Renal cortex interstitium (tissue), 15 donors: ENCODE results near the gene UBE2L6. TPM values are rescaled to one million over a fixed set of nuclear protein-coding genes. Genes with fewer than 3 reads are reported as not detected.

Source experiments
- DNase-seq, 11 donors: peaks; one replicate each; pipeline ENCODE4 v3.0.0-alpha.2; 2013; ENCODE audit warnings: low read depth in 9 of 11, low spot score in 4 of 11; ENCODE audit errors: extremely low read depth in 1 of 11
- long read RNA-seq, 16 experiments: transcript quantifications; one replicate each; lab custom pipeline, GENCODE V29; 2026
- polyA plus RNA-seq, 3 donors: library from polyadenylated mRNA; unstranded; fragments of 120-200 nt; gene quantifications; one replicate each; pipeline ENCODE4 v1.2.1, GENCODE V29; 2013; ENCODE audit not compliant: insufficient read length in 3 of 3

The UBE2L6 gene
- polyA plus RNA-seq, result 10 to 100 TPM; 31.9 to 38.4 (median 35.8) TPM
- long read RNA-seq, donor 1, transcript UBE2L6-201 (4 exons, 1,354 nt), result major isoform, 17 of 20 reads
- long read RNA-seq, donor 1, partial matches to known transcripts, result 0 of 20 reads
- long read RNA-seq, donor 1, other reads (novel, unspliced or antisense), result 0 of 20 reads
- long read RNA-seq, donor 2, transcript UBE2L6-201 (4 exons, 1,354 nt), result major isoform, 15 of 293 reads
- long read RNA-seq, donor 2, partial matches to known transcripts, result 232 of 293 reads
- long read RNA-seq, donor 2, other reads (novel, unspliced or antisense), result 43 of 293 reads
- long read RNA-seq, donor 3, transcript UBE2L6-202 (4 exons, 1,573 nt), result minor isoform, 5 of 31 reads
- long read RNA-seq, donor 3, transcript UBE2L6-201 (4 exons, 1,354 nt), result major isoform, 26 of 31 reads
- long read RNA-seq, donor 3, partial matches to known transcripts, result 0 of 31 reads
- long read RNA-seq, donor 3, other reads (novel, unspliced or antisense), result 0 of 31 reads
- long read RNA-seq, donor 4, transcript UBE2L6-201 (4 exons, 1,354 nt), result major isoform, 11 of 184 reads
- long read RNA-seq, donor 4, partial matches to known transcripts, result 131 of 184 reads
- long read RNA-seq, donor 4, other reads (novel, unspliced or antisense), result 39 of 184 reads
- long read RNA-seq, donor 5, result 0 reads
- long read RNA-seq, donor 6, transcript UBE2L6-201 (4 exons, 1,354 nt), result major isoform, 10 of 13 reads
- long read RNA-seq, donor 6, partial matches to known transcripts, result 0 of 13 reads
- long read RNA-seq, donor 6, other reads (novel, unspliced or antisense), result 0 of 13 reads
- long read RNA-seq, donor 7, transcript UBE2L6-202 (4 exons, 1,573 nt), result minor isoform, 6 of 26 reads
- long read RNA-seq, donor 7, transcript UBE2L6-201 (4 exons, 1,354 nt), result major isoform, 20 of 26 reads
- long read RNA-seq, donor 7, partial matches to known transcripts, result 0 of 26 reads
- long read RNA-seq, donor 7, other reads (novel, unspliced or antisense), result 0 of 26 reads
- long read RNA-seq, donor 8, transcript UBE2L6-202 (4 exons, 1,573 nt), result minor isoform, 5 of 38 reads
- long read RNA-seq, donor 8, transcript UBE2L6-201 (4 exons, 1,354 nt), result major isoform, 31 of 38 reads
- long read RNA-seq, donor 8, partial matches to known transcripts, result 0 of 38 reads
- long read RNA-seq, donor 8, other reads (novel, unspliced or antisense), result 0 of 38 reads
- long read RNA-seq, donor 9, transcript UBE2L6-201 (4 exons, 1,354 nt), result major isoform, 11 of 15 reads
- long read RNA-seq, donor 9, partial matches to known transcripts, result 0 of 15 reads
- long read RNA-seq, donor 9, other reads (novel, unspliced or antisense), result 0 of 15 reads
- long read RNA-seq, donor 10, transcript UBE2L6-201 (4 exons, 1,354 nt), result major isoform, 10 of 14 reads
- long read RNA-seq, donor 10, partial matches to known transcripts, result 0 of 14 reads
- long read RNA-seq, donor 10, other reads (novel, unspliced or antisense), result 0 of 14 reads
- long read RNA-seq, donor 11, transcript UBE2L6-201 (4 exons, 1,354 nt), result major isoform, 18 of 19 reads
- long read RNA-seq, donor 11, partial matches to known transcripts, result 0 of 19 reads
- long read RNA-seq, donor 11, other reads (novel, unspliced or antisense), result 0 of 19 reads
- long read RNA-seq, donor 12, transcript UBE2L6-201 (4 exons, 1,354 nt), result major isoform, 7 of 9 reads
- long read RNA-seq, donor 12, partial matches to known transcripts, result 0 of 9 reads
- long read RNA-seq, donor 12, other reads (novel, unspliced or antisense), result 0 of 9 reads
- long read RNA-seq, donor 13, result 0 reads
- long read RNA-seq, donor 14, transcript UBE2L6-201 (4 exons, 1,354 nt), result major isoform, 16 of 20 reads
- long read RNA-seq, donor 14, partial matches to known transcripts, result 0 of 20 reads
- long read RNA-seq, donor 14, other reads (novel, unspliced or antisense), result 0 of 20 reads
- long read RNA-seq, donor 15, transcript UBE2L6-201 (4 exons, 1,354 nt), result major isoform, 5 of 5 reads
- long read RNA-seq, donor 15, partial matches to known transcripts, result 0 of 5 reads
- long read RNA-seq, donor 15, other reads (novel, unspliced or antisense), result 0 of 5 reads
- long read RNA-seq, donor 16, transcript UBE2L6-201 (4 exons, 1,354 nt), result major isoform, 45 of 53 reads
- long read RNA-seq, donor 16, transcript UBE2L6-202 (4 exons, 1,573 nt), result minor isoform, 5 of 53 reads
- long read RNA-seq, donor 16, partial matches to known transcripts, result 0 of 53 reads
- long read RNA-seq, donor 16, other reads (novel, unspliced or antisense), result 0 of 53 reads

- DNase-seq, result peak in 7 of 11 donors; percentile 27 to 51 (median 35)
These were observed at the start of gene UBE2L6 for GRCh38 chr11:57567515-57568329. Gene UBE2L6 (minus strand): TSS chr11:57567672. CDS start chr11:57567611, 61 bp downstream.

DNA sequence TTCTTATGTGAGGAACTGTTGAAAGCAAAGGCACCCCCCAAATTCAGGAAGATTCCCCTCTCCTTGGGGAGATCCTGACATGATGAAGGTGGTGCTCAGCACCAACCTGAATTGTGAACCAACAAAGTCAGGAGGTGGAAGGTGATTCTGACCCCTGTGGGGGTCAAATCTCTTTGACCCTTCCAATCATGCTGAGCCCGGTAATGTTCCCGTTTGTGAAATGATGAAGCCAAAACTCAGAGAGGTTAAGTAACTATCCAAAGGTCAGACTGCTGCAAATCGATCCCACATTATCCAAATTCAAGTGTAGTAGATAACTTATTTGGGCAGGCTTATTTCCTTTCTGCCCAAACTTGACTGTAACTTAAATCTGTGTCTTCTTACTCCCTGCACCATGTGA is 49.1 kb upstream of the UBE2L6 start:
- no peak for DNase-seq

- no peak for DNase-seq
These were observed 47.8 kb upstream of the UBE2L6 start for GRCh38 chr11:57615308-57615707.

- DNase-seq, result no peak
These were observed 46.8 kb upstream of the UBE2L6 start for GRCh38 chr11:57614234-57614772.

GRCh38 chr11:57610170-57610569 is 42.7 kb upstream of the UBE2L6 start:
- no peak for DNase-seq

- no peak for DNase-seq
These were observed 37.6 kb upstream of the UBE2L6 start for GRCh38 chr11:57605028-57605420.

GRCh38 chr11:57604296-57605027 is 37.0 kb upstream of the UBE2L6 start:
- DNase-seq, result no peak

- DNase-seq, result no peak
These were observed 33.8 kb upstream of the UBE2L6 start for GRCh38 chr11:57601297-57601696.

- DNase-seq, result no peak
These were observed 31.9 kb upstream of the UBE2L6 start for GRCh38 chr11:57599381-57599780.

- peak in 1 of 11 donors; percentile 10 for DNase-seq
These were observed 31.3 kb upstream of the UBE2L6 start for GRCh38 chr11:57598831-57599155.

DNA sequence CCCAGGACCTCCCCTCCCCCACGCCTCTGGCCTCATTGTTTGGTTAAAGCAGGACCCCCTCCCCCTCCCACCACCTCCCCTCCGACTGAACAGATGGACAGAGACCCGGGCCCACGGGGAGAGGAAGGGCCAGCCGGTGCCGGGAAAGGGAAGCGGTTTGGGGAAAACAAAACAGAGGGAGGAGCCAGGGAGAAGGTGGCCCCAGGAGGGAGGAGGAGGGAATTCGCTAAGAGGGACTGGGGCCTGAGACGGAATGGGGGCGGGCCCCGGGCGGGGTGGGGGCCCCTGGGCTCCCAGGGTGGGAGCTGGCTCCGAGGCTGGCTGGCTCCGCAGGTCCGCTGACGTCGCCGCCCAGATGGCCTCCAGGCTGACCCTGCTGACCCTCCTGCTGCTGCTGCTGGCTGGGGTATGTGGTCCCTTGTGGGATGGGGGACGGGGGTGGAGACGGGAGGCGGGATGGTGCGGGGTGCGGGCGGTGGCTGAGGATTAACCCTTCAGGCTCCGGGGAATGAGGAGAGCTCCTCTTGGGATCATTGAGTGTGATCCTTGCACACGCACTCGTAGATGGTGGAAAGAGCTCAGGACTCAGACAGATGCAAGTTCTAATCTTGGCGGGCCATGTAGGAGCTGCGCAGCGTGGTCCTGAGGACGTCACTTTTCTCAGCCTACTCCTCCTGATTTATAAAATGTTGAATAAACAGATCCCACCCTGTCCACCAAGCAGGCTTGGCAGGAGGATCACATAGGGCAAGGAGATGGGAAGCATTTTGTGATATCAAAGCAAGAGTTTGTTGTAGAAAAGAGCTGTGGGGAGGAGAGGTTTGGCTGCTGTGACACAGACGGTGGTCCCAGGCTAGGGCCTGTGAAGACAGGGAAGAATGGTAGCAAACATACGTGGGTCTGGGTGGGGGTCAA is 30.7 kb upstream of the UBE2L6 start:
- peak in 10 of 11 donors; percentile 50 to 83 (median 73) for DNase-seq

GRCh38 chr11:57597461-57597915 is 30.0 kb upstream of the UBE2L6 start, which contains the start of gene SERPING1:
Gene SERPING1 (plus strand): TSS chr11:57597685. CDS start chr11:57598271, 586 bp downstream.
- DNase-seq, result peak in 8 of 11 donors; percentile 25 to 57 (median 41)

GRCh38 chr11:57596266-57596885 is 28.9 kb upstream of the UBE2L6 start:
- DNase-seq, result no peak
